GM12892 (cell line): ENCODE measurements around the gene KRT81.

ENCODE experiments used
- POLR2A ChIP-seq: IDR thresholded peaks from 2 replicates; pipeline ENCODE4 v1.6.1; 2011; ENCODE audit warnings: low read depth, low read length, control low read depth
- POLR2AphosphoS5 ChIP-seq: IDR thresholded peaks from 2 replicates; pipeline ENCODE4 v1.6.1; 2011; ENCODE audit warnings: low read depth, low read length, control low read depth
- TAF1 ChIP-seq: IDR thresholded peaks from 2 replicates; pipeline ENCODE4 v1.6.1; 2011; ENCODE audit warnings: low read depth, mild to moderate bottlenecking, control low read depth, low read length, borderline replicate concordance

DNA sequence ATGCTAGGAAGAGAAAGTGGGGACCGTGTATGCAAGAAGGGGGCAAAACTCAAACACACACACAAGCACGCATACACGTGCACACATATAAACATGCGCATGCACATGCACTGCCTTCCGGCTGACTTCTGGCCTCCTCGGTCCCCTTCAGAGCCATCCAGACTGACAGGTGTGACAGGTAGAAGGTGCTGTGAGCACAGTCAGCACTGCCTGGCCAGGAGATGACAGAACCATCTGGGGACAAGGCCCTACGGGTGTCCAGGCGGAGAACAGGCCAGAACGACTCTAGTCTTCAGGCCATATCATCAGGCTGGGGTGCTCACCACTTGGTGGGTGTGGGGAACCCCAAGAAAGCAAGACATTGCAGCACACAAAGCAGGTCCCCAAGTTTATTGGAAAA, 22.6 kb upstream of the KRT81 start:
- TF ChIP-seq POLR2A (no peak), POLR2AphosphoS5 (no peak), TAF1 (no peak)
